Jurkat, Clone E6-1 (cell line): ENCODE results near the gene HHATL.

Source experiments
- DNase-seq: peaks from one replicate; pipeline ENCODE4 v3.0.0-alpha.2; 2011; ENCODE audit warnings: low read depth, low spot score
- H3K4me3 ChIP-seq: 2 replicates; pipeline ENCODE4 v1.5.1; 2011; ENCODE audit warnings: mild to moderate bottlenecking, low read length, control low read depth, moderate library complexity

The HHATL gene

GRCh38 chr3:42688487-42689420 is 13.8 kb downstream of the HHATL start:
- H3K4me3 ChIP-seq = no peak overlapping the region
- no peak for DNase-seq

GRCh38 chr3:42688016-42688415 is 14.6 kb downstream of the HHATL start:
- DNase-seq = no peak
- no peak overlapping the region for H3K4me3 ChIP-seq

GRCh38 chr3:42686832-42687650 is 15.6 kb downstream of the HHATL start:
- H3K4me3 ChIP-seq = no peak overlapping the region
- DNase-seq = no peak

- DNase-seq = no peak
- no peak overlapping the region for H3K4me3 ChIP-seq
These were observed 16.4 kb downstream of the HHATL start for GRCh38 chr3:42685891-42686820.

- DNase-seq = no peak
- H3K4me3 ChIP-seq = no peak within 1 kb of the TSS
These were observed 17.2 kb downstream of the HHATL start, which contains the start of gene KLHL40 for GRCh38 chr3:42685363-42685881. Gene KLHL40 (plus strand): TSS chr3:42685537. CDS start chr3:42685619, 82 bp downstream.

- DNase-seq = no peak
- no peak overlapping the region for H3K4me3 ChIP-seq
These were observed 17.8 kb downstream of the HHATL start for GRCh38 chr3:42684632-42685362.

- no peak for DNase-seq
- H3K4me3 ChIP-seq = no peak overlapping the region
These were observed 18.6 kb downstream of the HHATL start for GRCh38 chr3:42683875-42684598.

GRCh38 chr3:42682301-42683070 is 20.1 kb downstream of the HHATL start:
- no peak overlapping the region for H3K4me3 ChIP-seq
- no peak for DNase-seq

GRCh38 chr3:42681361-42682038 is 21.1 kb downstream of the HHATL start:
- DNase-seq = no peak

GRCh38 chr3:42680806-42681205 is 21.8 kb downstream of the HHATL start:
- no peak for DNase-seq
- H3K4me3 ChIP-seq = no peak overlapping the region

More at GRCh38 chr3:42681361-42682038, 21.1 kb downstream of the HHATL start:
- no peak overlapping the region for H3K4me3 ChIP-seq

GRCh38 chr3:42680271-42680670 is 22.3 kb downstream of the HHATL start:
- no peak for DNase-seq
- H3K4me3 ChIP-seq = no peak overlapping the region

GRCh38 chr3:42678447-42678846 is 24.2 kb downstream of the HHATL start:
- DNase-seq = no peak
- no peak overlapping the region for H3K4me3 ChIP-seq

- H3K4me3 ChIP-seq = no peak overlapping the region
- no peak for DNase-seq
These were observed 26.7 kb downstream of the HHATL start for GRCh38 chr3:42675909-42676308.

- H3K4me3 ChIP-seq = no peak overlapping the region
- DNase-seq = no peak
These were observed 28.5 kb downstream of the HHATL start for GRCh38 chr3:42674146-42674545.

- no peak overlapping the region for H3K4me3 ChIP-seq
- DNase-seq = no peak
These were observed 29.5 kb downstream of the HHATL start for GRCh38 chr3:42673082-42673481.

- DNase-seq = no peak
- H3K4me3 ChIP-seq = no peak overlapping the region
These were observed 30.1 kb downstream of the HHATL start for GRCh38 chr3:42672515-42672914.
